Natural killer cell (primary cell): ENCODE measurements around the gene BLOC1S6. TPM values are rescaled to one million over a fixed set of nuclear protein-coding genes. Genes with fewer than 3 reads are reported as not detected.
A peak's percentile ranks its signal among the peaks of the same experiment; 100 is the strongest.

Experiments
- ATAC-seq, 3 donors: fragments of 150-1000 bp in 2 of 3; fragments of 200-7000 bp in 1 of 3; cut with Tn5 transposase; 1 replicate in 1 of 3; 2 replicates in 2 of 3; pipeline ENCODE4 v1.10.0; 2021; ENCODE audit warnings: mild to moderate bottlenecking in 2 of 3, moderate library complexity in 2 of 3
- DNase-seq, 2 donors: peaks; one replicate each; pipeline versions ENCODE4 v3.0.0 to v3.0.0-alpha.2; 2013 to 2021; ENCODE audit warnings: mixed read lengths in 1 of 2
- H3K27ac ChIP-seq: one replicate; pipeline ENCODE4 v1.5.1; 2013; ENCODE audit warnings: mild to moderate bottlenecking, low read length
- H3K27me3 ChIP-seq: one replicate; pipeline ENCODE4 v1.6.1; 2013; ENCODE audit warnings: low read length; ENCODE audit not compliant: control insufficient read depth, insufficient read depth
- H3K36me3 ChIP-seq: one replicate; pipeline ENCODE4 v1.6.1; 2013; ENCODE audit warnings: low read length; ENCODE audit not compliant: control insufficient read depth, insufficient read depth
- H3K4me1 ChIP-seq: one replicate; pipeline ENCODE4 v1.6.1; 2013; ENCODE audit warnings: low read length; ENCODE audit not compliant: control insufficient read depth, insufficient read depth
- H3K4me3 ChIP-seq: one replicate; pipeline ENCODE4 v1.5.1; 2013; ENCODE audit warnings: low read length
- H3K9me3 ChIP-seq: one replicate; pipeline ENCODE4 v1.6.1; 2013; ENCODE audit warnings: low read length; ENCODE audit not compliant: control insufficient read depth, insufficient read depth
- H3K27ac Mint-ChIP-seq, 2 donors: one replicate each; pipeline ENCODE4 v1.8.0; 2022; ENCODE audit warnings: mild to moderate bottlenecking in 2 of 2, mixed read lengths in 2 of 2, moderate library complexity in 1 of 2
- H3K27me3 Mint-ChIP-seq, 2 donors: one replicate each; pipeline ENCODE4 v1.8.0; 2022; ENCODE audit warnings: low read depth in 2 of 2, mixed read lengths in 2 of 2
- H3K36me3 Mint-ChIP-seq: one replicate; pipeline ENCODE4 v1.8.0; 2022; ENCODE audit warnings: mixed read lengths
- H3K4me1 Mint-ChIP-seq, 2 donors: one replicate each; pipeline ENCODE4 v1.8.0; 2022; ENCODE audit warnings: mixed read lengths in 2 of 2
- H3K4me3 Mint-ChIP-seq: one replicate; pipeline ENCODE4 v1.8.0; 2022; ENCODE audit warnings: mild to moderate bottlenecking, moderate library complexity, mixed read lengths
- H3K9me3 Mint-ChIP-seq, 2 donors: one replicate each; pipeline ENCODE4 v1.8.0; 2022; ENCODE audit warnings: mixed read lengths in 2 of 2
- WGBS: methylation state at CpG from one replicate; pipeline ENCODE4 v1.1.7; 2013; ENCODE audit warnings: missing lambda C conversion rate; ENCODE audit not compliant: insufficient coverage; 5-methylcytosine and 5-hydroxymethylcytosine counted together
- intact Hi-C: fragments of 100-400 bp; cut with micrococcal nuclease; formaldehyde crosslinking; loops from one replicate; pipeline ENCODE4 v1.14.2; 2022
- total RNA-seq, 4 donors: library from RNA; stranded (reverse); fragments of 120-200 nt in 1 of 4; gene quantifications; one replicate each; pipeline versions ENCODE4 v1.2.3 to v1.2.4, GENCODE V29; 2013 to 2022
- TF ChIP-seq, protein P1 (sequence below): fragments of 200-600 bp; IDR thresholded peaks from one replicate; pipeline ENCODE4 v1.8.0; 2022; ENCODE audit warnings: antibody characterized with exemption

BLOC1S6 gene
- total RNA-seq, 3 donors from 2014 or later (not counting 1 experiment from before 2014, with no cell fraction given) = 63.4 to 81.3 (median 65.6) TPM

DNA sequence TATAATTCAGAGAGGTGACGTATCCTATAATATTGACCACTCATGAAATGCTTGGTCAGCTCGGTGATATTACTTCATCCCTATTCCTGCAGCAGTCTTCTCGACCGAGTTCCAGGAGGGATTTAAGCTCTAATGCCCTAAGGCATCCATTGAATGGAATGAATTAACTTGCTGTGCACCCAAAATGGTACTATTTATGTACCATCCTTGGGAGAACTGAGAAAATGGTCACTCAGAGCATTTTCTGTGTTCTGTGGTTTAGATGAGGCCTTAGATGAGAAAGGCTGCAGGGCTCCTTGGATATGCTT, 638 bp downstream of the BLOC1S6 start:
- Histone ChIP-seq H3K36me3 (peaks cover 4% of the 10 kb centered on the region), H3K27ac (peak overlapping the region; percentile 94), H3K4me3 (peak overlapping the region; percentile 68), H3K4me1 (peaks cover 15% of the 10 kb centered on the region), H3K9me3 (no peaks in the 10 kb centered on the region), H3K27me3 (no peaks in the 10 kb centered on the region)
- Mint-ChIP-seq H3K4me1 (peaks cover 39% of the 10 kb centered on the region in 2 donors), H3K9me3 (no peaks in the 10 kb centered on the region), H3K27me3 (peaks cover 0 to under 1% of the 10 kb centered on the region in 2 donors), H3K4me3 (peak overlapping the region; percentile 97), H3K36me3 (no peaks in the 10 kb centered on the region), H3K27ac (peak overlapping the region; percentile 99 to 100)
- no peak for ATAC-seq
- TF ChIP-seq, protein P1, sequence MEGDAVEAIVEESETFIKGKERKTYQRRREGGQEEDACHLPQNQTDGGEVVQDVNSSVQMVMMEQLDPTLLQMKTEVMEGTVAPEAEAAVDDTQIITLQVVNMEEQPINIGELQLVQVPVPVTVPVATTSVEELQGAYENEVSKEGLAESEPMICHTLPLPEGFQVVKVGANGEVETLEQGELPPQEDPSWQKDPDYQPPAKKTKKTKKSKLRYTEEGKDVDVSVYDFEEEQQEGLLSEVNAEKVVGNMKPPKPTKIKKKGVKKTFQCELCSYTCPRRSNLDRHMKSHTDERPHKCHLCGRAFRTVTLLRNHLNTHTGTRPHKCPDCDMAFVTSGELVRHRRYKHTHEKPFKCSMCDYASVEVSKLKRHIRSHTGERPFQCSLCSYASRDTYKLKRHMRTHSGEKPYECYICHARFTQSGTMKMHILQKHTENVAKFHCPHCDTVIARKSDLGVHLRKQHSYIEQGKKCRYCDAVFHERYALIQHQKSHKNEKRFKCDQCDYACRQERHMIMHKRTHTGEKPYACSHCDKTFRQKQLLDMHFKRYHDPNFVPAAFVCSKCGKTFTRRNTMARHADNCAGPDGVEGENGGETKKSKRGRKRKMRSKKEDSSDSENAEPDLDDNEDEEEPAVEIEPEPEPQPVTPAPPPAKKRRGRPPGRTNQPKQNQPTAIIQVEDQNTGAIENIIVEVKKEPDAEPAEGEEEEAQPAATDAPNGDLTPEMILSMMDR = no peak
- DNase-seq = no peak
- intact Hi-C loops = loop anchor here (1.0 to 10.0 kb wide), 3 partner anchors 186 to 873 kb away; partner anchors contain the start of genes B2M and PATL2
- 0% methylated on average over 4 of the region's 4 CpGs for WGBS

DNA sequence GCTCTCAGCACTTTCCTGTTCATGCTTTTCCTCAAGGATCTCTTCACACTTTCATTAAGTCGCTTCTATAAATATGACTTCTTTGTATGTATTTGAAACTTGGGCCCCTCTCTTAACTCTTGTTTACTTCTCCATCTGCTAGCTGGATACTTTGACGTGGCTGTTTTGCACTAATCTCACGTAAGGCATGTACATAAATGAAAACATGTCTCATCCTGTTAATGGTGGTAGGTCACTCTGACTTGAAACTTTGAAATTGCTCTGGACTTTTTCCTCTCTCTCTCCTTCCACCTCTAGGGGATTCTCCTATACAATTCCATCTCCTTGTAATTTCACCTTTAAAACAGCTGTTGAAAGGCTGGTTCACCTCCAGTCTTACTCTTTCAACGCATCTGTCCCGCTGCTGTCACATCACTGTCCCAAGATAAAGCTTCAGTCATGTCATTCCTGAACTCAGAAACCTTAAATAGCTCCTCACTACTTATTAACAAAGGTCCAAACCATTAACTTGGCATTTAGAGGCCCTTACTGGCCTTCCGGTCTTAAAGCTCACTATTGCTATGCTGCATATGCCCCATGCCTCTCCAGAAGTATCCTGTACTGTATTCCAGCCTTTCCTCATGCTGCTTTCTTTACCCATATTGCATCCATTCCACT, 1.2 kb downstream of the BLOC1S6 start:
- H3K4me1 Mint-ChIP-seq = peaks cover 39% of the 10 kb centered on the region in 2 donors

DNA sequence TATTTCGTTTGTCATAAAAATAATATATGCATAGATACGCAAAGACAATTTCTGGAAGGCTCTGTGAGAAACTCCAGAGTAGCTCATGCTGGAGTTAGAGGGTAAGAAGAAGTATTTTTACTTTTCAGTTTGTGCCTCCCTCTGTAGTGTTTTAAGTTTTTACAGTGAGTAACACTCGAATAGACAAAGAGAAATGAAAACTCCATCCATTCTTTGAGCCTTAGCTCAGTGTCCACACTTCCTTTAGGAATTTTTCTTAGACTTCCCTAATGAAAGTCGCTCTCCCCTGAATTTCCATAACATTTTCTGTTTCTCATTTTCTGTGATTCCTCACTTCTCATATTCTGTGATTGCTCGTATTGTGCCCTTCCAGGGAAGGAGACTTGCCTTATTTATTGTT, 2.1 kb downstream of the BLOC1S6 start:
- TF ChIP-seq, protein P1 = no peak
- peaks cover 45 to 47% of the 10 kb centered on the region in 2 donors for H3K4me1 Mint-ChIP-seq
- WGBS = 82% methylated on average over 5 of the region's 5 CpGs

More for the DNA sequence above, 1.2 kb downstream of the BLOC1S6 start:
- peak overlapping the region; percentile 97 for H3K4me3 Mint-ChIP-seq
- no peaks in the 10 kb centered on the region for H3K36me3 Mint-ChIP-seq
- H3K9me3 ChIP-seq = no peaks in the 10 kb centered on the region
- ATAC-seq = no peak
- peaks cover 5% of the 10 kb centered on the region for H3K36me3 ChIP-seq
- H3K4me1 ChIP-seq = peaks cover 15% of the 10 kb centered on the region
- intact Hi-C loops = loop anchor here (10.0 kb wide), 2 partner anchors 384 to 874 kb away; partner anchors contain the start of genes B2M and PATL2
- no peaks in the 10 kb centered on the region for H3K27me3 Mint-ChIP-seq
- peak overlapping the region; percentile 94 for H3K27ac ChIP-seq
- peak in 1 of 2 donors; percentile 19 for DNase-seq
- H3K9me3 Mint-ChIP-seq = no peaks in the 10 kb centered on the region
- TF ChIP-seq, protein P1 = no peak
- peak overlapping the region; percentile 99 to 100 for H3K27ac Mint-ChIP-seq
- peak overlapping the region; percentile 68 for H3K4me3 ChIP-seq
- H3K27me3 ChIP-seq = no peaks in the 10 kb centered on the region
- 78% methylated on average over 3 of the region's 6 CpGs for WGBS

More for the DNA sequence above, 2.1 kb downstream of the BLOC1S6 start:
- no peak for DNase-seq
- ATAC-seq = no peak
- H3K27me3 Mint-ChIP-seq = no peaks in the 10 kb centered on the region
- no peaks in the 10 kb centered on the region for H3K36me3 Mint-ChIP-seq
- peaks cover 15% of the 10 kb centered on the region for H3K4me1 ChIP-seq
- H3K9me3 Mint-ChIP-seq = no peaks in the 10 kb centered on the region
- no peak overlapping the region for H3K27ac ChIP-seq
- no peaks in the 10 kb centered on the region for H3K9me3 ChIP-seq
- H3K4me3 ChIP-seq = no peak overlapping the region
- peak overlapping the region in 1 of 2 donors; percentile 99 for H3K27ac Mint-ChIP-seq
- H3K4me3 Mint-ChIP-seq = peak overlapping the region; percentile 97
- intact Hi-C loops = loop anchor here (10.0 kb wide), 2 partner anchors 384 to 874 kb away; partner anchors contain the start of genes B2M and PATL2
- peaks cover 9% of the 10 kb centered on the region for H3K36me3 ChIP-seq
- H3K27me3 ChIP-seq = no peaks in the 10 kb centered on the region
